DMS53 treated with DMSO at 0.1 percent for 48 hours (cell line): ENCODE data around the gene POU2F1.

ENCODE experiments used
- DNase-seq: peaks from one replicate; lab custom pipeline; 2025; ENCODE audit not compliant: unreplicated experiment; lab: John Stamatoyannopoulos, UW

POU2F1 gene

GRCh38 chr1:167462341-167462740, 241.7 kb downstream of the POU2F1 start:
- DNase-seq = no peak

- DNase-seq = no peak
Observed at GRCh38 chr1:167463080-167463479, 242.4 kb downstream of the POU2F1 start.

GRCh38 chr1:167463875-167464575, 243.3 kb downstream of the POU2F1 start:
- no peak for DNase-seq

DNA sequence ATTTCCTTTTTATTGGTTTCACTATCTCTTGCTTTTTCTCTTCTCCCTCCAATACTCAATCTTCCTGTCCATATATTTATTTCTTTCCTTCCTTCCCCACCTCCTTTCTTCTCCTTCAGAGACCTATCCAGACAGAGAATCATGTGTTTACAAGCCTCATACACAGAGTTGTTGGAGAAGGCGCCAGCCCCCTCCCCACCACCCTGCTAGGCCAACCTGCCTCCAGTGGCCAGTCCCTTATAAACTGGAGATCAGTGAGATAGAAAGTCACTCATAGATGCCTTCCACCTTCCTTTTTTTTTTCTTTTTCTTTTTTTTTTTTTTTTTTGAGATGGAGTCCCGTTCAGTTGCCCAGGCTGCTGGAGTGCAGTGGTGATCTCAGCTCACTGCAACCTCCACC, 244.3 kb downstream of the POU2F1 start:
- DNase-seq = no peak

DNA sequence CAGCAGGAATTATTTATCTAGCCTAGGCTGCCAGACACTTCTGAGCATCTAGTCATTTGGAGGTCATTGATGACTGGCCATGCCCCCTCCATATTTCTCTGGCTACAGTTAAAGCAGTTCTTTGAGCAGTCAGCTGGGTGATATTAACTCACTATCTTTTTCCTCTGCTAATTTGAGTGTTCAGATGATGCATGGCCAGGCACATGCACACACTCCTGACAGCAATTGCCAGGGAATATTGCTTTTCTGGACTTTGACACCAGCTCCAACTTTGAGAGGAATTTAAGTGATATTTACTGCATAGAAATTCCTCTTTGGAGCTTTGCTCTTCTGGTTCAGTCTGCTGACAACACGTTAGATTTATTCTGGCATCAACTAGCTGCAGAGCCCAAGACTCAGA, 245.1 kb downstream of the POU2F1 start:
- DNase-seq = no peak

DNA sequence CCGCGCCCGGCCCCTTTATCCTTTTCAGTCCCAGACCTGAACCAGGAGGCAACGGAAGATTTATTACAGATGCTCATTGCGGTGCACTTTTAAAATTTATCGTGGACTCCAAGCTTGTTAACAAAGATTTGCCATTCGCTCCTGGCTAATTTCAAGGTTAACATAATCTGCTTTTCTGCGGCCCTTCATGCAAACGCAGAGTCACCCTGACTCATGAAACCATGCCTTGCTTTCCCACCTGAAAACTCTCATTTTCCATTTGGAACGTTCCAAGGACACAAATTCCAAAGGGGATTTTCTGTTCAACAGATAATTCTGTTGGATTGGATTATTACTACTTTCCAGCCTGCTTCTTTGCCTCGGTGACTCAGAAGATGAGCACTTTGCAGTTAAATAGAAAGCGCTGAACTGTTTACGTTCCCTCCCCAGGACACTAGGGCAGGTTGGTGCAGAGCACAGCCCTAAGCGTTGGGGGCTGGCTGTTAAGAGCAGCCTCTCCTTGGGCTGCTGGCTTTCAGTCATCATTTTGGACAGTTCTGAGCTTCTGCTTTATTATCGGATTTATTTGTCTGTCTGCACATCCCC, 246.5 kb downstream of the POU2F1 start:
- no peak for DNase-seq

- no peak for DNase-seq
Observed at GRCh38 chr1:167467752-167468151, 247.1 kb downstream of the POU2F1 start.

DNA sequence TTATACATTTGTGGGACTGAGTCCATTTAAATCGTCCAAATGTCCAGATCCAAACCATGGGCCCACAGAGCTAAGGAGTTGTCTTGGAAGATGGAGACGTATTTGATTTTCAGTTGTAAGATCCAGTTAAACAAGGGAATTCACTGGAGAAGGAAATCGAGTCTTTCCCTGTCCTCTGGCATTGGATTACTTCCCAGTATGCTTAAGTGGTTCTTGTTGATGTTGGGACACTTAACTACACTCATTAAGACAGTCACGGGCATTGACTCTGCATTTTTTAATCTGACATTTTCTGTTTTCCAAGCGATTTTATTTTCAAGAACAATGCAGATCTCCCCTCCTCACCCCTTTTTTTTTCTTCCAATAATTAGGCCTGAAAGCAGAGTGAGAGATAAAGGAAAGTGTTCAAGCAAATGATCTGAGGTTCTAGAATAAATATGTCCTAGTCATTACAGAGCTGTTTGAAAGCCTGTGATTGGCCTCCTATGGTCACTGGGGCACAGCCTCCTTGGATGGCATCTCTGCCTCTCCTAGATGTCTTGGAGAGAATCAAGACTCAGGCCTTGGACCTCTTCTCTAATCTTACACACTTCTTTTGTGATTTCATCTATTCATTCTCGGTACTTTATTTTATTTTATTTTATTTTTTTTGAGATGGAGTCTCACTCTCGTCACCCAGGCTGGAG, 248.7 kb downstream of the POU2F1 start:
- no peak for DNase-seq

DNA sequence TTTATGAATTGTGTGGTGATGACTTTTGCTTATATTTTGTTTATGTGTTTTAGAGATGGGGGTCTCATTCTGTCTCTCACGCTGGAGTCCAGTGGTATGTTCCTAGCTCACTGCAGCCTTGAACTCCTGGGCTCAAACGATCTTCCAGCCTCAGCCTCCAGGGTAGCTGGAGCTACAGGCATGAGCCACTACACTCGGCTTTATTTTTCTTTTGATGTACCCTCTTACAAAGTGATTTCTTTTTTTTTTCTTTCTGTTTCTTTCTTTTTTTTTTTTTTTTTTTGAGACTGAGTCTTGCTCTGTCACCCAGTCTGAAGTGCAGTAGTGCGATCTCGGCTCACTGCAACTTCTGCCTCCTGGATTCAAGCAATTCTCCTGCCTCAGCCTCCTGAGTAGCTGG, 250.9 kb downstream of the POU2F1 start:
- DNase-seq = no peak

- no peak for DNase-seq
Observed at GRCh38 chr1:167472752-167473521, 252.3 kb downstream of the POU2F1 start.

GRCh38 chr1:167473761-167474160, 253.1 kb downstream of the POU2F1 start:
- DNase-seq = no peak

DNA sequence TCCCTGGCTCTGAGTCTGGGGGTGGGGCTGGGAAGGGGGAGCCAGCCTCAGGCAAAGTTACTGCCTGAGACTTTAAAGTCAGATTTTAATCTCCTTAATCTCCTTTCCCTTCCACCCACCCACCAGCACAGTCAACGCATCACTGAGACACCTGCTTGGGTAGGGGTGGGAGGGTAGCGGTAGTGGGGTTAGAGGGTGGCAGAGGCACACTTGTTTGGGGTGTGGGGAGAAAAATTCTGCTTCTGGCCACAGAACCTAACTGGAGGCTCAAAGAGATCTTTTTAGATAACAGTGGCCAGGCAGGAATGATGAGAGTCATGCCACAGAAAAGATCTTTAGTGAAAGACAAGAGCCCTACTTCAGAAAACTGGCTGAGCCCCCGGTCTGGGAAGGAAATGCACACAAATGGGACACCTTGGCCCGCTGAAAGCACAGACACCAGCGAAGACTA, 253.5 kb downstream of the POU2F1 start:
- no peak for DNase-seq

- DNase-seq = no peak
Observed at GRCh38 chr1:167476061-167476460, 255.4 kb downstream of the POU2F1 start.
